Measurements from ENCODE around the gene EHD2.
"Not testable (repeated sequence)": the region's sequence is repeated elsewhere in the genome, so short reads cannot be mapped to it uniquely, and the experiment has no call there.

Gene EHD2

GRCh38 chr19:47707135-47707925, 5.9 kb upstream of the EHD2 start:
- in situ Hi-C loops (cut with HindIII; ENCODE audit: low sequenced_read_pairs) = no loop called here
- TF ChIP-seq CTCF (IDR thresholded peaks at IDR 0.05; ENCODE audit: low read depth, low read length, missing control alignments) = peak; percentile 91
- no peak overlapping the region for H3K4me3 ChIP-seq (ENCODE audit: low read depth, low read length)
- DNase-seq (ENCODE audit: low read depth) = no peak

- in situ Hi-C loops (cut with HindIII; ENCODE audit: low sequenced_read_pairs) = no loop called here
- no peak overlapping the region for H3K4me3 ChIP-seq (ENCODE audit: low read depth, low read length)
- no peak for DNase-seq (ENCODE audit: low read depth)
- no peak for TF ChIP-seq CTCF (IDR thresholded peaks at IDR 0.05; ENCODE audit: low read depth, low read length, missing control alignments)
These were observed 1.5 kb upstream of the EHD2 start for GRCh38 chr19:47711652-47712242.

GRCh38 chr19:47714339-47714738, 1.1 kb downstream of the EHD2 start:
- no peak for TF ChIP-seq CTCF (IDR thresholded peaks at IDR 0.05; ENCODE audit: low read depth, low read length, missing control alignments)
- in situ Hi-C loops (cut with HindIII; ENCODE audit: low sequenced_read_pairs) = no loop called here
- peak overlapping the region; percentile 84 for H3K4me3 ChIP-seq (ENCODE audit: low read depth, low read length)
- no peak for DNase-seq (ENCODE audit: low read depth)

- DNase-seq (ENCODE audit: low read depth); in situ Hi-C loops (cut with HindIII; ENCODE audit: low sequenced_read_pairs): not testable (repeated sequence)
- H3K4me3 ChIP-seq (ENCODE audit: low read depth, low read length) = peak overlapping the region; percentile 10
These were observed 1.6 kb downstream of the EHD2 start for GRCh38 chr19:47714855-47715254.

- no peak for DNase-seq (ENCODE audit: low read depth)
- no peak overlapping the region for H3K4me3 ChIP-seq (ENCODE audit: low read depth, low read length)
- in situ Hi-C loops (cut with HindIII; ENCODE audit: low sequenced_read_pairs) = no loop called here
- TF ChIP-seq CTCF (IDR thresholded peaks at IDR 0.05; ENCODE audit: low read depth, low read length, missing control alignments) = no peak
These were observed 3.2 kb downstream of the EHD2 start for GRCh38 chr19:47716270-47716937.

GRCh38 chr19:47718415-47719046, 5.3 kb downstream of the EHD2 start:
- DNase-seq (ENCODE audit: low read depth); in situ Hi-C loops (cut with HindIII; ENCODE audit: low sequenced_read_pairs): not testable (repeated sequence)
- peak overlapping the region; percentile 15 for H3K4me3 ChIP-seq (ENCODE audit: low read depth, low read length)

GRCh38 chr19:47719047-47719859, 6.0 kb downstream of the EHD2 start:
- peak overlapping the region; percentile 15 for H3K4me3 ChIP-seq (ENCODE audit: low read depth, low read length)

More at GRCh38 chr19:47719047-47719859, 6.0 kb downstream of the EHD2 start:
- DNase-seq (ENCODE audit: low read depth) = peak; percentile 84
- TF ChIP-seq CTCF (IDR thresholded peaks at IDR 0.05; ENCODE audit: low read depth, low read length, missing control alignments) = no peak
- in situ Hi-C loops (cut with HindIII; ENCODE audit: low sequenced_read_pairs) = no loop called here

All from astrocyte of the cerebellum (primary cell).